HL-60 (cell line): ENCODE measurements around the gene MAP4K2.

Experiments used
- GABPA ChIP-seq: IDR thresholded peaks from 2 replicates; pipeline ENCODE4 v1.6.1; 2012; ENCODE audit warnings: low read depth
- REST ChIP-seq: IDR thresholded peaks from 2 replicates; pipeline ENCODE4 v1.6.1; 2012; ENCODE audit warnings: low read depth; ENCODE audit not compliant: insufficient replicate concordance
- TF ChIP-seq, protein P1 (sequence below): IDR thresholded peaks from one replicate; pipeline ENCODE4 v1.5.1; 2011; ENCODE audit warnings: low read length, control low read depth, inconsistent platforms; ENCODE audit not compliant: insufficient read depth

DNA sequence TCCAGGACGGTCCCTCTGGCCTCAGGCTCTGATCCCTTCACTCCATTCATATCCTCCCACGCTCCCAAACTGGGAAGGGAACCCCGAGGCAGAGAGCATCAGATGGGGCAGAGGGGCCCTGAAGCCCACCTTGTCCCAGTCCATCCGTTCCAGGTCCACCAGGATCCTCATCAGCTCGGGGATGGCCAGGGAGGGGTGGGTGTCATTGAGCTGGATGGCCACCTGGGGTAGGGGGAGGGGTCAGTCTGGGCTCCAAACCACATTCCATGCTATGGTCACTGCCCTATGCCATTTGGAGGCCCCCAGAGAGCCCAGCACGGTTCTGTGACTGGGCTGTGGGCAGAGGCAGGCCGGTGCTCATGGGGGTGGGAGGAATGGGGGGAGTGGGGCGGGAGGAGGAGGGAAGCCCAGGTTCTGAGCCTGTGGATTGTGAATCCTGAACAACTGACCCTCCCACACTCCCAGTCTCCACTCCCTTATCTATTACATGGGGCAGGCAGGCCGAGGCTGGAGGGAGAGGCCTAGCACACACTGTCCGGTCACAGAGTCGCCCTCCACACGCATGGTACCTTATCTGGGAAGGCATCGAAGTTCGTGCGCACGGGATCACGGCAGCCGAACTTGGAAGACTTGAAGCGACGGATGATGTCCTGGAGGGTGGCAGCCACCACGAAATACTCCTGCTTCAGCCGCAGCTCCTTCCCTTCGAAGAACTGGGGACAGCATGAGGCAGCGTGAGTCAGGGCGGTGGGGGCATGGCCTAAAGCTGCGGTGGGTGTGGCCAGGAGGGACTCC lies 48.7 kb downstream of the MAP4K2 start:
- TF ChIP-seq, protein P1, sequence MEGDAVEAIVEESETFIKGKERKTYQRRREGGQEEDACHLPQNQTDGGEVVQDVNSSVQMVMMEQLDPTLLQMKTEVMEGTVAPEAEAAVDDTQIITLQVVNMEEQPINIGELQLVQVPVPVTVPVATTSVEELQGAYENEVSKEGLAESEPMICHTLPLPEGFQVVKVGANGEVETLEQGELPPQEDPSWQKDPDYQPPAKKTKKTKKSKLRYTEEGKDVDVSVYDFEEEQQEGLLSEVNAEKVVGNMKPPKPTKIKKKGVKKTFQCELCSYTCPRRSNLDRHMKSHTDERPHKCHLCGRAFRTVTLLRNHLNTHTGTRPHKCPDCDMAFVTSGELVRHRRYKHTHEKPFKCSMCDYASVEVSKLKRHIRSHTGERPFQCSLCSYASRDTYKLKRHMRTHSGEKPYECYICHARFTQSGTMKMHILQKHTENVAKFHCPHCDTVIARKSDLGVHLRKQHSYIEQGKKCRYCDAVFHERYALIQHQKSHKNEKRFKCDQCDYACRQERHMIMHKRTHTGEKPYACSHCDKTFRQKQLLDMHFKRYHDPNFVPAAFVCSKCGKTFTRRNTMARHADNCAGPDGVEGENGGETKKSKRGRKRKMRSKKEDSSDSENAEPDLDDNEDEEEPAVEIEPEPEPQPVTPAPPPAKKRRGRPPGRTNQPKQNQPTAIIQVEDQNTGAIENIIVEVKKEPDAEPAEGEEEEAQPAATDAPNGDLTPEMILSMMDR: no peak
- TF ChIP-seq REST: no peak
- no peak for TF ChIP-seq GABPA
